MM.1S (cell line): ENCODE data around the gene SOX18.

Experiments
- DNase-seq: peaks from one replicate; pipeline ENCODE4 v3.0.0-alpha.2; 2015
- H2AFZ ChIP-seq: fragments of 300-600 bp; sonication (generic); 2 replicates; pipeline ENCODE4 v1.6.0; 2016; ENCODE audit warnings: antibody characterized with exemption, low read length
- H3F3A ChIP-seq: fragments of 300-600 bp; sonication (generic); 2 replicates; pipeline ENCODE4 v1.6.1; 2016; ENCODE audit warnings: mild to moderate bottlenecking, antibody characterized with exemption, low read length, moderate library complexity, mixed read lengths; ENCODE audit not compliant: insufficient read depth
- H3K27ac ChIP-seq: fragments of 300-600 bp; sonication (generic); 2 replicates; pipeline ENCODE4 v1.5.1; 2016; ENCODE audit warnings: mild to moderate bottlenecking, low read length
- H3K27me3 ChIP-seq: fragments of 300-600 bp; sonication (generic); replicated peaks from 2 replicates; pipeline ENCODE4 v1.6.0; 2016; ENCODE audit warnings: low read length; ENCODE audit not compliant: insufficient read depth
- H3K36me3 ChIP-seq: fragments of 300-600 bp; sonication (generic); replicated peaks from 2 replicates; pipeline ENCODE4 v1.6.1; 2016; ENCODE audit warnings: mild to moderate bottlenecking, low read length, mixed read lengths; ENCODE audit not compliant: insufficient read depth
- H3K4me1 ChIP-seq: fragments of 300-600 bp; sonication (generic); 2 replicates; pipeline ENCODE4 v1.6.1; 2016; ENCODE audit warnings: low read length, mixed read lengths
- H3K4me2 ChIP-seq: fragments of 300-600 bp; sonication (generic); 2 replicates; pipeline ENCODE4 v1.6.0; 2016; ENCODE audit warnings: low read depth, low read length
- H3K4me3 ChIP-seq: fragments of 300-600 bp; sonication (generic); 2 replicates; pipeline ENCODE4 v1.5.1; 2016; ENCODE audit warnings: low read length, mixed read lengths
- H3K79me2 ChIP-seq: fragments of 300-600 bp; sonication (generic); 2 replicates; pipeline ENCODE4 v1.6.1; 2016; ENCODE audit warnings: mixed run types, low read length, mixed read lengths
- H3K9ac ChIP-seq: fragments of 300-600 bp; sonication (generic); 2 replicates; pipeline ENCODE4 v1.6.1; 2016; ENCODE audit warnings: low read length, mixed read lengths
- H3K9me2 ChIP-seq: fragments of 300-600 bp; sonication (generic); replicated peaks from 2 replicates; pipeline ENCODE4 v1.6.1; 2016; ENCODE audit warnings: mild to moderate bottlenecking, low read length, mixed read lengths; ENCODE audit not compliant: insufficient read depth
- H3K9me3 ChIP-seq: fragments of 300-600 bp; sonication (generic); replicated peaks from 2 replicates; pipeline ENCODE4 v1.6.1; 2016; ENCODE audit warnings: mild to moderate bottlenecking, low read length, mixed read lengths; ENCODE audit not compliant: insufficient read depth
- H4K20me1 ChIP-seq: fragments of 300-600 bp; sonication (generic); 2 replicates; pipeline ENCODE4 v1.6.1; 2016; ENCODE audit warnings: mild to moderate bottlenecking, low read length, moderate library complexity, mixed read lengths; ENCODE audit not compliant: insufficient read depth
- EZH2 ChIP-seq: fragments of 300-600 bp; sonication (generic); optimal IDR thresholded peaks from 2 replicates; pipeline ENCODE3; 2017; ENCODE audit warnings: low read depth, mild to moderate bottlenecking, antibody characterized with exemption, low read length, mixed read lengths
- EZH2phosphoT487 ChIP-seq: fragments of 300-600 bp; sonication (generic); IDR thresholded peaks from 2 replicates; pipeline ENCODE4 v1.6.1; 2018; ENCODE audit warnings: antibody characterized with exemption, low read length
- TF ChIP-seq, protein P1 (sequence below): fragments of 300-600 bp; sonication (generic); IDR thresholded peaks from 2 replicates; pipeline ENCODE4 v1.5.1; 2016; ENCODE audit warnings: antibody characterized with exemption, low read length, mixed read lengths

Gene SOX18

DNA sequence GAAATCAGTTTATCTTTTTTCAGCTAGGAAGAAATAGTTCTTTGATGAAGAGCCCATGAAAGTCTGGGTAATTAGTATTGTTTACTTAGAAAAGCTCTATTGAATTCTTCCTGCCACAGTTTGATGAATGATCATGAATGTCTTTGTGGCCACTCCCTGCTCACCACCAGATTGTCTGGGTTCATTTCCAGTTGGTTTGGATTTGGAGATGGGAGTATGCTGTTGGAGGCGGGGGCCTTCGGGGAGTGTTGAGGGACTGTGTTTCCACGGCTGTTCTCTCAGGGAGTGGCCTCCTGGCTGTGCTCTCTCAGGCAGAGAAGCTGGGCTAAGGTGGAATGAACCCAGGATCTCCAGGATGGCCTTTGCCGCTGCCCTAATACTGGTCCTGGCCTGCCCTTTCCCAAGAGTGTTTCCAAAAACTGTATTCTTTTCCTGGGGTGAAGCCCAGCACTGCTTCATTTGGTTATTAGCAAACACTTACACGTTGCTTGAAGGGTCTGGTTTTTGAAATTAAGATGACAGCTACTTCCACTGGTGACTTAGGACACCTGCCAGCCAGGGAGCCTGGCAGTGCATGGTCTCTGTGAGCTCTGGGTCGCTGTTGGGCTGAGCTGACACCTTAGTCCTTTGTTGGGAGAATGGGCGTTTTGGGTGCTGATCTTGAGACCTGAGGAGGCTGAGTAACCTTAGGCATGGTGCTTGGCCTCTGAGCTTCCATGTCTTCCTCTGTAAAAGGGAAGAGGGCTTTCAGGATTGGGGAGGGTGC, 45.3 kb downstream of the SOX18 start:
- Histone ChIP-seq H3K27me3 (no peaks in the 10 kb centered on the region), H3K9me3 (no peaks in the 10 kb centered on the region), H4K20me1 (no peaks in the 10 kb centered on the region), H3K36me3 (peaks cover 15% of the 10 kb centered on the region), H2AFZ (no peak overlapping the region), H3F3A (no peaks in the 10 kb centered on the region), H3K4me2 (no peak overlapping the region), H3K9ac (no peak overlapping the region), H3K4me3 (no peak overlapping the region), H3K9me2 (no peaks in the 10 kb centered on the region), H3K4me1 (no peaks in the 10 kb centered on the region), H3K79me2 (peaks cover 18% of the 10 kb centered on the region), H3K27ac (no peak overlapping the region)
- no peak for TF ChIP-seq EZH2phosphoT487
- TF ChIP-seq, protein P1, sequence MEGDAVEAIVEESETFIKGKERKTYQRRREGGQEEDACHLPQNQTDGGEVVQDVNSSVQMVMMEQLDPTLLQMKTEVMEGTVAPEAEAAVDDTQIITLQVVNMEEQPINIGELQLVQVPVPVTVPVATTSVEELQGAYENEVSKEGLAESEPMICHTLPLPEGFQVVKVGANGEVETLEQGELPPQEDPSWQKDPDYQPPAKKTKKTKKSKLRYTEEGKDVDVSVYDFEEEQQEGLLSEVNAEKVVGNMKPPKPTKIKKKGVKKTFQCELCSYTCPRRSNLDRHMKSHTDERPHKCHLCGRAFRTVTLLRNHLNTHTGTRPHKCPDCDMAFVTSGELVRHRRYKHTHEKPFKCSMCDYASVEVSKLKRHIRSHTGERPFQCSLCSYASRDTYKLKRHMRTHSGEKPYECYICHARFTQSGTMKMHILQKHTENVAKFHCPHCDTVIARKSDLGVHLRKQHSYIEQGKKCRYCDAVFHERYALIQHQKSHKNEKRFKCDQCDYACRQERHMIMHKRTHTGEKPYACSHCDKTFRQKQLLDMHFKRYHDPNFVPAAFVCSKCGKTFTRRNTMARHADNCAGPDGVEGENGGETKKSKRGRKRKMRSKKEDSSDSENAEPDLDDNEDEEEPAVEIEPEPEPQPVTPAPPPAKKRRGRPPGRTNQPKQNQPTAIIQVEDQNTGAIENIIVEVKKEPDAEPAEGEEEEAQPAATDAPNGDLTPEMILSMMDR = no peak
- TF ChIP-seq EZH2 = no peak
- DNase-seq = no peak

DNA sequence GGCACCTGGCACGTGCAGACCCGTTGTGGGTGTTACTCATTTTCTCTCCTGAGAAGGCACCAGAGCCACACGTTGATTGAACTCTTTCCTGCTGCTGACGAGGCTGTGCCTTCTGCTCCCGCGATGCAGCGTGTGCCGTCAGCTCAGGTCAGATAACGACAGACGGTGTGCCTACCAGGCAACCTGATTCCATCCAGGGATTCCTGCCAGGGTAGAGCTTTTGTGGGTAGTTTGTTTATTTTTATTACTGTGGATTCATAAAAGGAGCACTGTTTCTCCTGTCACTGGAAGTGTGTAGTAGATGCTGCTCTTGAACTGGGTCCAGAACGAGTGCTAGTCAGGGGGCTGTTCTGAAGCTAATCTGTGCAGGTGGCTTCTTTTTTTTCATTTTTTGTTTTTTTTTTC, 47.8 kb downstream of the SOX18 start:
- Histone ChIP-seq H3K9ac (no peak overlapping the region), H3K4me2 (no peak overlapping the region), H3K4me3 (no peak overlapping the region), H3K79me2 (peaks cover 10% of the 10 kb centered on the region; the same call in 1 of the 2 replicates), H3K36me3 (peaks cover 8% of the 10 kb centered on the region; the same call in 1 of the 2 replicates), H2AFZ (no peak overlapping the region), H3K27ac (no peak overlapping the region), H3K4me1 (no peaks in the 10 kb centered on the region), H3K9me2 (no peaks in the 10 kb centered on the region), H4K20me1 (no peaks in the 10 kb centered on the region), H3K27me3 (no peaks in the 10 kb centered on the region), H3F3A (no peaks in the 10 kb centered on the region), H3K9me3 (no peaks in the 10 kb centered on the region)
- DNase-seq = no peak
- TF ChIP-seq EZH2 = no peak
- TF ChIP-seq EZH2phosphoT487 = no peak
- TF ChIP-seq, protein P1 = no peak

DNA sequence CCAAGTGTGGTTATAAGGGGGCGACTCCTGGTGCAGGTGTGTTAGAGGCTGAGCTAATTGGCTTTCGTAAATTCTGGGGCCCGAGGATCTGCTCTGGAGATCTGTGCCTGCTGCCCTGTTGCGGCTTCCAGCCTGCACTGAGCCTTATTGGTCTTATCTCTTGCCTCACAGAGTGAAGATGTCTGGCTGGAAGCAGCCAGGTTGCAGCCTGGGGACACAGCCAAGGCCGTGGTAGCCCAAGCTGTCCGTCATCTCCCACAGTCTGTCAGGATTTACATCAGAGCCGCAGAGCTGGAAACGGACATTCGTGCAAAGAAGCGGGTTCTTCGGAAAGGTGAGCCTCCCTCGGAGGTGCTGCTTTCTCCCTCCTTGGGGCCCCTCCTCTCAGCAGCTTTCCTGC, 48.5 kb downstream of the SOX18 start:
- TF ChIP-seq EZH2 (no peak), EZH2phosphoT487 (no peak)
- TF ChIP-seq, protein P1 = no peak
- Histone ChIP-seq H3K36me3 (peaks cover 8% of the 10 kb centered on the region; the same call in 1 of the 2 replicates), H3K4me1 (no peaks in the 10 kb centered on the region), H3K27me3 (no peaks in the 10 kb centered on the region), H3K9ac (no peak overlapping the region), H3K9me3 (no peaks in the 10 kb centered on the region), H2AFZ (no peak overlapping the region), H4K20me1 (no peaks in the 10 kb centered on the region), H3K4me2 (no peak overlapping the region), H3K4me3 (no peak overlapping the region), H3K9me2 (no peaks in the 10 kb centered on the region), H3K79me2 (peaks cover 10% of the 10 kb centered on the region; the same call in 1 of the 2 replicates), H3K27ac (no peak overlapping the region), H3F3A (no peaks in the 10 kb centered on the region)
- DNase-seq = no peak
